Loucy (cell line): Measurements from ENCODE around the gene GAGE1.

Experiments used
- H2AFZ ChIP-seq: fragments of 200-600 bp; sonication (generic); 2 replicates; pipeline ENCODE4 v1.6.0; 2016; ENCODE audit warnings: antibody characterized with exemption, mild to moderate bottlenecking, low read length, moderate library complexity
- H3F3A ChIP-seq: fragments of 200-600 bp; 2 replicates; pipeline ENCODE4 v1.6.0; 2016; ENCODE audit warnings: antibody characterized with exemption, low read depth, mild to moderate bottlenecking
- H3K27me3 ChIP-seq: fragments of 200-600 bp; sonication (generic); 2 replicates; pipeline ENCODE4 v1.6.1; 2014; ENCODE audit warnings: low read length, mild to moderate bottlenecking; ENCODE audit not compliant: insufficient read depth, poor library complexity, severe bottlenecking
- H3K36me3 ChIP-seq: fragments of 200-600 bp; sonication (generic); 2 replicates; pipeline ENCODE4 v1.6.1; 2016; ENCODE audit warnings: low read length; ENCODE audit not compliant: insufficient read depth
- H3K4me1 ChIP-seq: fragments of 200-600 bp; sonication (generic); 2 replicates; pipeline ENCODE4 v1.5.1; 2014; ENCODE audit warnings: low read length, mild to moderate bottlenecking; ENCODE audit not compliant: insufficient read depth, poor library complexity, severe bottlenecking
- H3K4me2 ChIP-seq: fragments of 200-600 bp; sonication (generic); 2 replicates; pipeline ENCODE4 v1.6.0; 2014; ENCODE audit warnings: antibody characterized with exemption, low read length, low read depth, mild to moderate bottlenecking; ENCODE audit not compliant: poor library complexity, severe bottlenecking
- H3K4me3 ChIP-seq: fragments of 200-600 bp; sonication (generic); 2 replicates; pipeline ENCODE4 v1.5.1; 2014; ENCODE audit warnings: low read length, mild to moderate bottlenecking, mixed read lengths; ENCODE audit not compliant: poor library complexity, severe bottlenecking
- H3K79me2 ChIP-seq: fragments of 200-600 bp; sonication (generic); 2 replicates; pipeline ENCODE4 v1.6.1; 2014; ENCODE audit warnings: low read length; ENCODE audit not compliant: insufficient read depth
- H3K9ac ChIP-seq: fragments of 200-600 bp; sonication (generic); 2 replicates; pipeline ENCODE4 v1.6.0; 2014; ENCODE audit warnings: mild to moderate bottlenecking, low read depth, low read length, moderate library complexity; ENCODE audit not compliant: poor library complexity, severe bottlenecking
- H3K9me2 ChIP-seq: fragments of 200-600 bp; sonication (generic); replicated peaks from 2 replicates; pipeline ENCODE4 v1.6.1; 2016; ENCODE audit warnings: low read depth, low read length, mixed read lengths
- H3K9me3 ChIP-seq: fragments of 200-600 bp; sonication (generic); 2 replicates; pipeline ENCODE4 v1.6.1; 2014; ENCODE audit warnings: mild to moderate bottlenecking, antibody characterized with exemption, low read length, low read depth; ENCODE audit not compliant: insufficient read depth
- H4K20me1 ChIP-seq: fragments of 200-600 bp; sonication (generic); 2 replicates; pipeline ENCODE4 v1.6.0; 2014; ENCODE audit warnings: antibody characterized with exemption, low read length, mild to moderate bottlenecking; ENCODE audit not compliant: insufficient read depth, poor library complexity, severe bottlenecking
- CTCF ChIP-seq: fragments of 200-600 bp; sonication (generic); conservative IDR thresholded peaks from 2 replicates; pipeline ENCODE4 v1.5.1; 2014; ENCODE audit warnings: mild to moderate bottlenecking, antibody characterized with exemption, low read length
- EZH2phosphoT487 ChIP-seq: fragments of 200-600 bp; IDR thresholded peaks from 2 replicates; pipeline ENCODE4 v1.6.1; 2018; ENCODE audit warnings: antibody characterized with exemption, mild to moderate bottlenecking, moderate library complexity, borderline replicate concordance

The GAGE1 gene

GRCh38 chrX:49656533-49656932 lies 57.7 kb downstream of the GAGE1 start:
- Histone ChIP-seq H3K9me3 (no peaks in the 10 kb centered on the region), H3K4me3 (no peak overlapping the region), H3K9me2 (no peaks in the 10 kb centered on the region), H3K4me1 (no peaks in the 10 kb centered on the region), H3K27me3 (no peaks in the 10 kb centered on the region), H3F3A (no peaks in the 10 kb centered on the region), H3K9ac (no peak overlapping the region), H2AFZ (no peak overlapping the region), H4K20me1 (no peaks in the 10 kb centered on the region), H3K36me3 (no peaks in the 10 kb centered on the region), H3K4me2 (no peak overlapping the region), H3K79me2 (no peaks in the 10 kb centered on the region)
- no peak for TF ChIP-seq EZH2phosphoT487
- no peak for TF ChIP-seq CTCF
